Lower leg skin (tissue), 4 donors: Measurements from ENCODE around the gene QRFPR. TPM values are rescaled to one million over a fixed set of nuclear protein-coding genes. Genes with fewer than 3 reads are reported as not detected.
"Not testable (repeated sequence)": the region's sequence is repeated elsewhere in the genome, so short reads cannot be mapped to it uniquely, and the experiment has no call there.

Source experiments
- DNase-seq, 2 donors: peaks; one replicate each; pipeline ENCODE4 v3.0.0-alpha.2; 2019; ENCODE audit warnings: low spot score in 2 of 2
- H3K4me3 ChIP-seq: fragments of 200-600 bp; sonication (generic); 2 replicates; pipeline ENCODE4 v1.5.1; 2017; ENCODE audit warnings: mild to moderate bottlenecking, low read depth; ENCODE audit not compliant: poor library complexity, severe bottlenecking
- POLR2A ChIP-seq, 2 donors: fragments of 450-650 bp; IDR thresholded peaks; one replicate each; pipeline ENCODE4 v1.6.1; 2016 to 2017; ENCODE audit warnings: antibody characterized with exemption in 2 of 2, mild to moderate bottlenecking in 1 of 2, moderate library complexity in 1 of 2
- WGBS, 2 donors: methylation state at CpG; one replicate each; pipeline ENCODE4 v1.1.5; 2018; 5-methylcytosine and 5-hydroxymethylcytosine counted together
- intact Hi-C: fragments of 100-400 bp; cut with DNase I; formaldehyde crosslinking; loops from one replicate; pipeline ENCODE4 v1.15.0; 2023; ENCODE audit warnings: low total_unique reads
- total RNA-seq, 4 donors: library from RNA; depleted of rRNA; stranded (reverse); fragments of >200 nt; gene quantifications; one replicate each; pipeline ENCODE4 v1.1.0, GENCODE V29; 2016
- TF ChIP-seq, protein P1 (sequence below), 3 donors: fragments of 450-650 bp; IDR thresholded peaks; one replicate each; pipeline ENCODE4 v1.5.1; 2016; ENCODE audit warnings: antibody characterized with exemption in 3 of 3, mild to moderate bottlenecking in 3 of 3, moderate library complexity in 2 of 3

QRFPR gene
- not detected for total RNA-seq

GRCh38 chr4:121380776-121381462, at the start of gene QRFPR:
TSS of gene QRFPR (minus strand) at chr4:121381018. CDS start at chr4:121380647, 371 bp downstream.
- H3K4me3 ChIP-seq = no peak within 1 kb of the TSS
- TF ChIP-seq POLR2A (IDR thresholded peaks at IDR 0.05) = no peak
- TF ChIP-seq, protein P1, sequence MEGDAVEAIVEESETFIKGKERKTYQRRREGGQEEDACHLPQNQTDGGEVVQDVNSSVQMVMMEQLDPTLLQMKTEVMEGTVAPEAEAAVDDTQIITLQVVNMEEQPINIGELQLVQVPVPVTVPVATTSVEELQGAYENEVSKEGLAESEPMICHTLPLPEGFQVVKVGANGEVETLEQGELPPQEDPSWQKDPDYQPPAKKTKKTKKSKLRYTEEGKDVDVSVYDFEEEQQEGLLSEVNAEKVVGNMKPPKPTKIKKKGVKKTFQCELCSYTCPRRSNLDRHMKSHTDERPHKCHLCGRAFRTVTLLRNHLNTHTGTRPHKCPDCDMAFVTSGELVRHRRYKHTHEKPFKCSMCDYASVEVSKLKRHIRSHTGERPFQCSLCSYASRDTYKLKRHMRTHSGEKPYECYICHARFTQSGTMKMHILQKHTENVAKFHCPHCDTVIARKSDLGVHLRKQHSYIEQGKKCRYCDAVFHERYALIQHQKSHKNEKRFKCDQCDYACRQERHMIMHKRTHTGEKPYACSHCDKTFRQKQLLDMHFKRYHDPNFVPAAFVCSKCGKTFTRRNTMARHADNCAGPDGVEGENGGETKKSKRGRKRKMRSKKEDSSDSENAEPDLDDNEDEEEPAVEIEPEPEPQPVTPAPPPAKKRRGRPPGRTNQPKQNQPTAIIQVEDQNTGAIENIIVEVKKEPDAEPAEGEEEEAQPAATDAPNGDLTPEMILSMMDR (IDR thresholded peaks at IDR 0.05) = no peak
- no peak for DNase-seq
- 8 to 9% methylated on average over 34 to 35 of the region's 35 CpGs for WGBS, 2 donors
- intact Hi-C loops = no loop called here

DNA sequence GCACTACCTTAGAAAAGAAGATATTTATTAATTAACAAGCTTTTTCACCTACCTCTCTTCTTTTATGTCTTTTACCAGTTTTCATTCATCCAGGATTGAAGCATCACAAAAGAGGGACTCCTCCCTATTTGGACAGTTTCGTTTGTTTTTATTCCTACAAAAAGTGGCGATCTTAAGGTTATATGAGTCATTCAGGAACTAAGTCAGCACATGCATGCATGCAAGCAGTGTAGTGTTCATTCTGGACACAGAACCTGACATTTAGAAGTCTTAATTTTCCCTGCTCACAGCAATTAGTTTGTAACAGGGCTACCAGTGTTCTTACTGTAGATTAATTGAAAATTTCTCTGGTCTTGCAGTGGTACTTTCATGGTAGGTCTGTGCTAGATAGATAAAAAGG, 47.9 kb upstream of the QRFPR start:
- no peak for TF ChIP-seq POLR2A (IDR thresholded peaks at IDR 0.05)
- TF ChIP-seq, protein P1 (IDR thresholded peaks at IDR 0.05) = no peak
- DNase-seq = no peak
- 56% methylated on average over 2 of the region's 2 CpGs for WGBS, 2 donors
- no peak overlapping the region for H3K4me3 ChIP-seq
- intact Hi-C loops = no loop called here

DNA sequence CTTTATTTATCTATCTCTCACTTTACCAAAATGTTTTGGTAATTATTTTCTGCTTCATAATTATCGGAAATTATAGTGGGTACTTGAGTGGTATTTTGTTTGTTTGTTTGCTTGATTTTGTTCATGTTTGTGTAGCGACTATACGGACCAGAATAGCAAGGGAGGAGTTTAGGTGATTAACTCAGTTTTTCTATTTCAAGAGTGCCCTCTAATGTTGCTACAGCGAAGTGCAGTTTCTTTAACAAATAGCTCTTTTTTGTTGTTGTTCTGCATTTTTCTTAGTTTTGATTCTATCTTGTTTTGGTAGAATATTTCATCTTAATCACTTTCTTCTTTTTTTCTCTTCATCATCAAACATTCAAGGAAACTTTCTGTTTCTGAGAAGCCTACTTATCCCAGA, 40.8 kb upstream of the QRFPR start:
- TF ChIP-seq, protein P1 (IDR thresholded peaks at IDR 0.05) = no peak
- no peak for TF ChIP-seq POLR2A (IDR thresholded peaks at IDR 0.05)
- DNase-seq = no peak
- intact Hi-C loops = no loop called here
- H3K4me3 ChIP-seq = no peak overlapping the region
- 51 to 63% methylated on average over 4 of the region's 4 CpGs for WGBS, 2 donors

- TF ChIP-seq, protein P1 (IDR thresholded peaks at IDR 0.05) = no peak
- TF ChIP-seq POLR2A (IDR thresholded peaks at IDR 0.05) = no peak
- DNase-seq = no peak
- no peak overlapping the region for H3K4me3 ChIP-seq
- intact Hi-C loops = no loop called here
- 60 to 63% methylated on average over 2 of the region's 2 CpGs for WGBS, 2 donors
These were observed 30.4 kb upstream of the QRFPR start for GRCh38 chr4:121411151-121411744.

DNA sequence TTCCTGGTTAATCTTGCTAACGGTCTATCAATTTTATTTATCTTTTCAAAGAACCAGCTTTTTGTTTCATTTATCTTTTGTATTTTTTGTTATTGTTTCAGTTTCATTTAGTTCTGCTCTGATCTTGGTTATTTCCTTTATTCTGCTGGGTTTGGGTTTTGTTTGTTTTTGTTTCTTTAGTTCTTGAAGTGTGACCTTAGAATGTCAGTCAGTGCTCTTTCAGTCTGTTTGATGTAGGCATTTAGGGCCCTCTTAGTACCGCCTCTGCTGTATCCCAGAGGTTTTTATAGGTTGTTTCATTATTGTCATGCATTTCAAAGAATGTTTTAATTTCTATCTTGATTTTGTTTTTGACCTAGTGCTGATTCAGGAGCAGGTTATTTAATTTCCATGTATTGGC, 27.7 kb upstream of the QRFPR start:
- H3K4me3 ChIP-seq, intact Hi-C loops, DNase-seq: not testable (repeated sequence)
- WGBS, 2 donors = 62 to 63% methylated on average over 2 of the region's 2 CpGs

GRCh38 chr4:121400632-121401031, 19.8 kb upstream of the QRFPR start:
- TF ChIP-seq, protein P1 (IDR thresholded peaks at IDR 0.05) = no peak
- no peak for TF ChIP-seq POLR2A (IDR thresholded peaks at IDR 0.05)
- 93 to 94% methylated on average over 4 of the region's 4 CpGs for WGBS, 2 donors
- intact Hi-C loops = no loop called here
- H3K4me3 ChIP-seq = no peak overlapping the region
- DNase-seq = no peak
